Measurements from ENCODE around the gene DAZAP1. TPM values are rescaled to one million over a fixed set of nuclear protein-coding genes. Genes with fewer than 3 reads are reported as not detected.

DAZAP1 gene
- total RNA-seq, 2 donors from 2014 or later = 148 to 163 TPM

DNA sequence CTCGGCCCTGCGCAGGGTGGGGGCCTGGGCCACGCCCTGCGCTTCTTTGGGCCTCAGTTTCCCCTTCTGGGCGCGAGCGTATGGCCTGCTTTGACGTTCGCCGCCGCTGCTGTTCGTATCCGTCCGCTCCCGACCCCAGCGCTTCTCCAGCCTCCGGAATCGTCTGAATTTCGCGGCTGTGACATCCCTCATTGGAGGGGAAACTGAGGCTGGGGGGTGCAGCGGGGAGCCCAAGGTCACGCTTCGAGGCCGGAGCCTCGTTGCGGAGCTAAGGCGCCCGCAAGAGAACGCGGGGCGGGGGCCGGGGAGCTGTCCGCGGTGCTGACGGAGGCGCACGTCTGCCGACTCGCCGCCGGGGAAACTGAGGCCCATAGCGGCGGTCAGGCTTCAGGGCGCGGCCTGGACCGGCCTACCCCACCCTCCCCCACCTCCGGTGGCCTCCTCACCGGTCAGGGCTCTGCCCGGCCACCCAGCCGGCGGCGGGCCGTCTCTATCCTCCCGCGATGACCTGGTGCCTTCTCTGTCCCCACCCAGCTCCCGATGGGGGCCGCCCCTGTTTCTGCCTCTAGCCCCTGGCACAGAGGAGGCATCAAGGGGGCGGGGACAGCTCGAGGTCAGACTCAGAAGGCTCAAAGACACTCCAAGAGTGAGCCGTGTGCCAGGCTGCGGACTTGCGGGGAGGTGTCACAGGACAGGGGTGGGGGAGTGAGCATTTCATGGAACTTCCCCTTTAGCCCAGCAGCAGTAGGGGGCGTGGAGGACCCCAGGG lies 39.5 kb downstream of the DAZAP1 start:
- ATAC-seq = no peak
- H3K27ac Mint-ChIP-seq = no peak overlapping the region
- peaks cover 32% of the 10 kb centered on the region for H3K27me3 Mint-ChIP-seq
- H3K36me3 Mint-ChIP-seq (ENCODE audit: low read depth) = peaks cover 13% of the 10 kb centered on the region
- peaks cover 13% of the 10 kb centered on the region for H3K4me1 Mint-ChIP-seq
- H3K9me3 ChIP-seq (ENCODE audit: control insufficient read depth, low read length, poor library complexity, severe bottlenecking) = no peaks in the 10 kb centered on the region
- H3K4me3 Mint-ChIP-seq = peak overlapping the region; percentile 79
- no peak for DNase-seq

DNA sequence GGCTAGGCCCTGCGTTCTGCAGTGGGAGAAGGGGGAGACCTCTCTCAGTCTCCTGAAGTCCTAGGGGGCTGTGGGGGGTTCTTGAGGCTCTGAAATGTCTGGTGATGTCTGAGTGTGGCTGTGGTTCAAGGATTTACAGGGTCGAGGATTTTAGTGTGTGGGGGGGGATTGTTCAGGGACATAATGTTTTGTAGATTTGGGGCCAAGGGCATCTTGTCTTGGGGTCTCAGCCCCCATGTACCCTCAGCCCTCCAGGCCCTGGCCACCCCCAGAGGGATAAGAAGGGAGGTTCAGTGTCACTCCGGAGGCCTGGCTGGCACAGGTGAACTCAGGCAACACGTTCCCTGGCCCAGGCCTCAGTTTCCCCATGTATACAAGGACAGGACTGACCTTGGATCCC lies 40.1 kb downstream of the DAZAP1 start:
- Mint-ChIP-seq H3K4me3 (peak overlapping the region; percentile 56), H3K27me3 (peaks cover 33% of the 10 kb centered on the region)

GRCh38 chr19:1447944-1448343 lies 40.6 kb downstream of the DAZAP1 start:
- no peaks in the 10 kb centered on the region for H3K9me3 ChIP-seq (ENCODE audit: control insufficient read depth, low read length, poor library complexity, severe bottlenecking)
- ATAC-seq (no peak), DNase-seq (no peak)
- H3K27ac Mint-ChIP-seq = no peak overlapping the region
- H3K4me3 Mint-ChIP-seq = peak overlapping the region; percentile 19
- H3K27me3 Mint-ChIP-seq = peaks cover 37% of the 10 kb centered on the region
- peaks cover 13% of the 10 kb centered on the region for H3K4me1 Mint-ChIP-seq
- H3K36me3 Mint-ChIP-seq (ENCODE audit: low read depth) = peaks cover 13% of the 10 kb centered on the region

More for the DNA sequence above, 40.1 kb downstream of the DAZAP1 start:
- H3K9me3 ChIP-seq (ENCODE audit: control insufficient read depth, low read length, poor library complexity, severe bottlenecking) = no peaks in the 10 kb centered on the region
- ATAC-seq (no peak), DNase-seq (no peak)
- Mint-ChIP-seq H3K27ac (no peak overlapping the region), H3K36me3 (ENCODE audit: low read depth) (peaks cover 13% of the 10 kb centered on the region), H3K4me1 (peaks cover 13% of the 10 kb centered on the region)

GRCh38 chr19:1449467-1450442 lies 42.4 kb downstream of the DAZAP1 start, which contains the start of gene APC2:
APC2 (plus strand) TSS chr19:1450121; CDS start chr19:1453002, 2,881 bp downstream.
- Mint-ChIP-seq H3K4me3 (peak within 1 kb of the TSS; percentile 70), H3K36me3 (ENCODE audit: low read depth) (peaks cover 13% of the 10 kb centered on the region), H3K27ac (no peak within 1 kb of the TSS), H3K4me1 (peaks cover 16% of the 10 kb centered on the region), H3K27me3 (peaks cover 45% of the 10 kb centered on the region)
- no peak for DNase-seq
- H3K9me3 ChIP-seq (ENCODE audit: control insufficient read depth, low read length, poor library complexity, severe bottlenecking) = no peaks in the 10 kb centered on the region
- ATAC-seq = peak; percentile 37

DNA sequence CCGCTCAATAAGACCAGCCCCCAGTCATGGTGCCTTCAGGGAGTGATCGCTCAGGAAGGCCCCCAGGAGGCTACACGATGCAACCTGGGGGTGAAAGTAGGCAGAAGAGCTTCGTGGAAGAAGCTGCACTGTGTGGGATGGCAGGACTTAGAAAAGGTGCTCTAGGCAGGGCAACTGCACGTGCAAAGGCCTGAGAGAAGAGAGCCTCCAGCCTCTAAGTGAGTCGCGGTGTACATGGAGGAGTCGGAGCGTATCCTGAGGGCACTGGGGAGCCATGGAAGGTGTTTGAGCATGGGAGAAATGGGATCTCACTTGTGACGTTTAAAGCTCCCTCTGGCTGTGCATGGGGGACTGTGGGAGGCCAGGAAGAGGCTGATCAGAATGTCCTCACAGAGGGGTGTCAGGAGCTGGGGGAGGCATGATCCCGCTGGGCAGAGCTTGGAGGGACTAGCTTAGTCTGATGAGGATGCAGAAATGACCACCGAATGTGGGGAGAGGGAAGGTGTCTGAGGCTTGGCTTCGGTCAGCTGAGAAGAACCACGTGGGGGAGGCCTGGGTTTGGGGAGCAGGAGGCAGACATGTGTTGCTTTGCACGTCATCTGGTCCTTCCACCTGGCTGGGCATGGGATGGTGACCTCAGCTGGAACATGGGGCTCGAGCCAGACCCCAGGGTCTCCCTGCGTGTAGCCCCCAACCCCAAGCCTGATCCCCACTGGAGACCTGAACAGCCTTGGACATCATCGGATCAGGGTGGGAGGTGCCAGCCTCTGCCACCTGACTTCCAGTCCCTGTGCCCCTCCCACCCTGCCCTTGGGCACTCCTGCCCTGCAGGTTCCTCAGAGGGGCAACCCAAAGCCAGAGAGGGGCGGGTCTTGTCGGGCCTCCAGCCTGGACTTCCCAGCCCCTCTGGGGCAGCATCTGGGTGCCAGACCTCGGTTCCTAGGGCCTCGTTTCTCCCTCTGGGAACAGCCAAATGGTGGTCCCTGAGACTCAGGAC lies 43.6 kb downstream of the DAZAP1 start:
- no peak for ATAC-seq
- peaks cover 51% of the 10 kb centered on the region for H3K27me3 Mint-ChIP-seq
- peak overlapping the region; percentile 63 for H3K4me3 Mint-ChIP-seq
- no peak for DNase-seq
- no peaks in the 10 kb centered on the region for H3K9me3 ChIP-seq (ENCODE audit: control insufficient read depth, low read length, poor library complexity, severe bottlenecking)
- H3K36me3 Mint-ChIP-seq (ENCODE audit: low read depth) = peaks cover 16% of the 10 kb centered on the region
- no peak overlapping the region for H3K27ac Mint-ChIP-seq
- H3K4me1 Mint-ChIP-seq = peaks cover 19% of the 10 kb centered on the region

DNA sequence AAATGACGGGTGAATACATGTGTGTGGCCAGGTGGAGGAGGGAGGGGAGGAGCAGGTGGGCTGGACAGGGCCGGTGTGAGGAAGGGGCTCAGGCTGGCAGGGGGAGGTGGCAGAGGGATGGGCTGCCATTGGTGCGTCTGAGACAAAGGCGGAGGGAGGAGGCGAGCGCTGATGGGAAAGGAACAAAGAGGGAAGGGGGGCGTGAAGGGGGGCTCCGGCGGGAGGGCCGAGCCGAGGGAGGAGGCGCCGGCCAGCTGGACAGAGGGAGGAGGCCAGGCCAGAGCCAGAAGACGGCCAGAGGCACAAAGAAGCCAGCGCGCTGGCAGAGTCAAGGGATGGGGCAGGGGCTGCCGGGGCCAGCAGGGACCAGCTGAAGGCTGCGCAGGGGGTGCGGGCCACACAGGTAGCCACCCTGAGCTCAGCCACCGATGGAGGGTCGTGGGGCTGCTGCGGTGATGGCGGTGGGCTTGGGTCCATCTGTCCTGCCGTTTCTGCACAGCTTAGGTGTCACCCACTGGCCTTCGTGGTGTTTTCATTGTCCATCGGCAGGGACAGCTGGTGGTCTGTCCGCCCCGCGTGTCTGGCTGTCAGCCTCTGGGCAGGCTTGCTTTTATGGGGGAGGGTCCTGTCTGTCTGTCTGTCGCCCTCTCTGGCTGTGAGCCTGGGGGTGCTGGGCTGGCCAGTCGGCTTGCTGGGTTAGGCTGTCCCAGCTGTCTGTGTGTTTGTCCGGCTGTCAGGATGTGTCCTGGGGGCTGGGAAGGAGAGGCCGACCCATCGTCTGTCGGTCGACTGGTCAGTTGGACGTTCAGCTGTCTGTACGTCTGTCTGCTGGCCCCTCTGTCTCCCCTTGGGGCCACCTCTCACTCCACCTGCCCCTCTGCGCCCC lies 44.8 kb downstream of the DAZAP1 start:
- H3K27me3 Mint-ChIP-seq = peaks cover 50% of the 10 kb centered on the region
- no peak for ATAC-seq
- H3K27ac Mint-ChIP-seq = no peak overlapping the region
- H3K4me3 Mint-ChIP-seq = no peak overlapping the region
- H3K36me3 Mint-ChIP-seq (ENCODE audit: low read depth) = peaks cover 16% of the 10 kb centered on the region
- H3K4me1 Mint-ChIP-seq = peaks cover 17% of the 10 kb centered on the region
- no peaks in the 10 kb centered on the region for H3K9me3 ChIP-seq (ENCODE audit: control insufficient read depth, low read length, poor library complexity, severe bottlenecking)
- DNase-seq = no peak

DNA sequence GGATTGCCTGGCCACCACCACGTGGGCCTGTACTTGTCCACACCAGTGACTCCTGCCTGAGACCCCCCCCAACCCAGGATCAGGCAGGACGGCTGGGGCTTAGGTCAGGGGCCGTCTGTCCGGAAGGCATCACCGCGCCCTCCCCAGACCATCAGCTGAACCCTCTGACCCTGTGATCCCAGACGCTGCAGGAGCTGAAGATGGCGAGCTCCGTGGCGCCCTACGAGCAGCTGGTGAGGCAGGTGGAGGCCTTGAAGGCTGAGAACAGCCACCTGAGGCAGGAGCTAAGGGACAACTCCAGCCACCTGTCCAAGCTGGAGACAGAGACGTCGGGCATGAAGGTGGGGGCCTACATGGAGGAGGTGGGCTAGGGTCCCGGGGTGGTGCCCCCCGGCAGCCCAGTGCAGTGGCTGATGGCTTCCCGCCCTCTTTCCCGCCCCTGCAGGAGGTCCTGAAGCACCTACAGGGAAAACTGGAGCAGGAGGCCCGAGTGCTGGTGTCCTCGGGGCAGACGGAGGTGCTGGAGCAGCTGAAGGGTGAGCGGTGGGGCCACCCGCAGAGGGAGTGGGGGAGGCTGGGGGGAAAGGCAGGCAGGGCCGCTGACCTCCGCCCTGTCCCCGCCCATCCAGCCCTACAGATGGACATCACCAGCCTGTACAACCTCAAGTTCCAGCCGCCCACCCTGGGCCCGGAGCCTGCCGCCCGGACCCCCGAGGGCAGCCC lies 45.6 kb downstream of the DAZAP1 start:
- Mint-ChIP-seq H3K27me3 (peaks cover 42% of the 10 kb centered on the region), H3K4me1 (peaks cover 17% of the 10 kb centered on the region), H3K27ac (no peak overlapping the region), H3K36me3 (ENCODE audit: low read depth) (peaks cover 13% of the 10 kb centered on the region), H3K4me3 (no peak overlapping the region)
- no peak for DNase-seq
- no peaks in the 10 kb centered on the region for H3K9me3 ChIP-seq (ENCODE audit: control insufficient read depth, low read length, poor library complexity, severe bottlenecking)
- ATAC-seq = no peak

DNA sequence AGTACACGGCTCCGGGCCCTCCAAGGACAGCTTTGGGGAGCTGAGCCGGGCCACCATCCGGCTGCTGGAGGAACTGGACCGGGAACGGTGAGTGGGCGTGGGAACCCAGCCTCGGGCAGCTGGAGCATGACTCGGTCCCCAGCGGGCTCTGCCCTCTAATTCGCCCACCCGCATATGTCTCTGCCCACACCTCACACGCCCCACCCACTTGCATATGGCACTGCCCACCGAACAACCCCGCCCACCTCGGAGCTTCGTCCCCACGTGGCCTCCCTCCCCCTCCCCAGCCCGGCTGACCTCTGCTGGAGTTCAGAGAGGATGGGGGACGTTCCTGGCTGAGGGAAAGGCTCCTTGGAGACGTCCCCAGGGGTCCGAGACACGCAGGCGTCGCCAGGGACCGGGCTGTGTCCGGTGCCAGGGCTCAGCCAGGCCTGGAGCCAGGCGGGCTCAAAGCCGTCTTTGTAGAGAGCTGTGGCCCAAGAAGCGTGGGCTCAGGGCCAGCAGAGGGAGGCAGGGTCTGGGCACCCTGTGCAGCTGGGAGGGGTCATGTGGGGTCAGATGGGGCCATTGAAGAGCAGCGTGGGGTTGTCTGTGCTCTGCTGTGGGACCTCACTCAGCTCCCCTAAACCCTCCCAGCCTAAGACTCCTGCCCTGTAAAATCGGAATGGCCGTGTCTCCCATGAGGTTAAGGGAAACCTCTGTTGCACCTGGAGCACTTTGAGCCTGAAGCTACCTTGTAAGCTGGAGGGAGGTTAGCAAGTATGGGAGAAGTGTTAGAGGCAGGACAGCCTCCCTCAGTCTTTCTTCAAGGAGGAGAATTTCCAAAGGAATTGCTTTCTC lies 46.4 kb downstream of the DAZAP1 start:
- Mint-ChIP-seq H3K4me1 (peaks cover 17% of the 10 kb centered on the region), H3K27ac (no peak overlapping the region), H3K36me3 (ENCODE audit: low read depth) (peaks cover 11% of the 10 kb centered on the region), H3K27me3 (peaks cover 38% of the 10 kb centered on the region), H3K4me3 (peak overlapping the region; percentile 70)
- DNase-seq = no peak
- H3K9me3 ChIP-seq (ENCODE audit: control insufficient read depth, low read length, poor library complexity, severe bottlenecking) = no peaks in the 10 kb centered on the region
- ATAC-seq = no peak

DNA sequence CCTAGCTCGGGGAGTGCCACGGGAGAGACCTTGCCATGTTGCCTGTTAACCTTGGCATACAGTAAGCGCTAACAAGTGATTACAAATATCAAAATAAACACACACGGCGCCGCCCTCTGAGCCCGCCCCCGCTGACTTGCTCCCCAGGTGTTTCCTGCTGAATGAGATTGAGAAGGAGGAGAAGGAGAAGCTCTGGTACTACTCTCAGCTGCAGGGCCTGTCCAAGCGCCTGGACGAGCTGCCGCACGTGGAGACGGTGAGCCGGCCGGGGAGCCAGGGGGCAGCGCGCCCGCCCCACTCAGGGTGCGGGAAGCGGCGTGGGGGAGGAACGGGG lies 47.6 kb downstream of the DAZAP1 start:
- Mint-ChIP-seq H3K27ac (no peak overlapping the region), H3K36me3 (ENCODE audit: low read depth) (peaks cover 7% of the 10 kb centered on the region), H3K4me1 (peaks cover 15% of the 10 kb centered on the region), H3K27me3 (peaks cover 30% of the 10 kb centered on the region), H3K4me3 (peak overlapping the region; percentile 61)
- H3K9me3 ChIP-seq (ENCODE audit: control insufficient read depth, low read length, poor library complexity, severe bottlenecking) = no peaks in the 10 kb centered on the region
- DNase-seq = no peak
- ATAC-seq = peak; percentile 12

GRCh38 chr19:1455336-1456120 lies 48.1 kb downstream of the DAZAP1 start:
- Mint-ChIP-seq H3K36me3 (ENCODE audit: low read depth) (peaks cover 7% of the 10 kb centered on the region), H3K27me3 (peaks cover 27% of the 10 kb centered on the region), H3K27ac (no peak overlapping the region), H3K4me1 (peaks cover 15% of the 10 kb centered on the region), H3K4me3 (peak overlapping the region; percentile 9)
- H3K9me3 ChIP-seq (ENCODE audit: control insufficient read depth, low read length, poor library complexity, severe bottlenecking) = no peaks in the 10 kb centered on the region
- ATAC-seq (peak; percentile 80), DNase-seq (peak in 2 of 3 donors; percentile 44 to 46)
